Loucy (cell line): Measurements from ENCODE around the gene CERS6.

Source experiments
- H2AFZ ChIP-seq: fragments of 200-600 bp; sonication (generic); 2 replicates; pipeline ENCODE4 v1.6.0; 2016; ENCODE audit warnings: antibody characterized with exemption, mild to moderate bottlenecking, low read length, moderate library complexity
- H3F3A ChIP-seq: fragments of 200-600 bp; 2 replicates; pipeline ENCODE4 v1.6.0; 2016; ENCODE audit warnings: antibody characterized with exemption, low read depth, mild to moderate bottlenecking
- H3K27me3 ChIP-seq: fragments of 200-600 bp; sonication (generic); 2 replicates; pipeline ENCODE4 v1.6.1; 2014; ENCODE audit warnings: low read length, mild to moderate bottlenecking; ENCODE audit not compliant: insufficient read depth, poor library complexity, severe bottlenecking
- H3K36me3 ChIP-seq: fragments of 200-600 bp; sonication (generic); 2 replicates; pipeline ENCODE4 v1.6.1; 2016; ENCODE audit warnings: low read length; ENCODE audit not compliant: insufficient read depth
- H3K4me1 ChIP-seq: fragments of 200-600 bp; sonication (generic); 2 replicates; pipeline ENCODE4 v1.5.1; 2014; ENCODE audit warnings: low read length, mild to moderate bottlenecking; ENCODE audit not compliant: insufficient read depth, poor library complexity, severe bottlenecking
- H3K4me2 ChIP-seq: fragments of 200-600 bp; sonication (generic); 2 replicates; pipeline ENCODE4 v1.6.0; 2014; ENCODE audit warnings: antibody characterized with exemption, low read length, low read depth, mild to moderate bottlenecking; ENCODE audit not compliant: poor library complexity, severe bottlenecking
- H3K4me3 ChIP-seq: fragments of 200-600 bp; sonication (generic); 2 replicates; pipeline ENCODE4 v1.5.1; 2014; ENCODE audit warnings: low read length, mild to moderate bottlenecking, mixed read lengths; ENCODE audit not compliant: poor library complexity, severe bottlenecking
- H3K79me2 ChIP-seq: fragments of 200-600 bp; sonication (generic); 2 replicates; pipeline ENCODE4 v1.6.1; 2014; ENCODE audit warnings: low read length; ENCODE audit not compliant: insufficient read depth
- H3K9ac ChIP-seq: fragments of 200-600 bp; sonication (generic); 2 replicates; pipeline ENCODE4 v1.6.0; 2014; ENCODE audit warnings: mild to moderate bottlenecking, low read depth, low read length, moderate library complexity; ENCODE audit not compliant: poor library complexity, severe bottlenecking
- H3K9me2 ChIP-seq: fragments of 200-600 bp; sonication (generic); replicated peaks from 2 replicates; pipeline ENCODE4 v1.6.1; 2016; ENCODE audit warnings: low read depth, low read length, mixed read lengths
- H3K9me3 ChIP-seq: fragments of 200-600 bp; sonication (generic); 2 replicates; pipeline ENCODE4 v1.6.1; 2014; ENCODE audit warnings: mild to moderate bottlenecking, antibody characterized with exemption, low read length, low read depth; ENCODE audit not compliant: insufficient read depth
- H4K20me1 ChIP-seq: fragments of 200-600 bp; sonication (generic); 2 replicates; pipeline ENCODE4 v1.6.0; 2014; ENCODE audit warnings: antibody characterized with exemption, low read length, mild to moderate bottlenecking; ENCODE audit not compliant: insufficient read depth, poor library complexity, severe bottlenecking
- EZH2phosphoT487 ChIP-seq: fragments of 200-600 bp; IDR thresholded peaks from 2 replicates; pipeline ENCODE4 v1.6.1; 2018; ENCODE audit warnings: antibody characterized with exemption, mild to moderate bottlenecking, moderate library complexity, borderline replicate concordance
- TF ChIP-seq, protein P1 (sequence below): fragments of 200-600 bp; sonication (generic); conservative IDR thresholded peaks from 2 replicates; pipeline ENCODE4 v1.5.1; 2014; ENCODE audit warnings: mild to moderate bottlenecking, antibody characterized with exemption, low read length

CERS6 gene

DNA sequence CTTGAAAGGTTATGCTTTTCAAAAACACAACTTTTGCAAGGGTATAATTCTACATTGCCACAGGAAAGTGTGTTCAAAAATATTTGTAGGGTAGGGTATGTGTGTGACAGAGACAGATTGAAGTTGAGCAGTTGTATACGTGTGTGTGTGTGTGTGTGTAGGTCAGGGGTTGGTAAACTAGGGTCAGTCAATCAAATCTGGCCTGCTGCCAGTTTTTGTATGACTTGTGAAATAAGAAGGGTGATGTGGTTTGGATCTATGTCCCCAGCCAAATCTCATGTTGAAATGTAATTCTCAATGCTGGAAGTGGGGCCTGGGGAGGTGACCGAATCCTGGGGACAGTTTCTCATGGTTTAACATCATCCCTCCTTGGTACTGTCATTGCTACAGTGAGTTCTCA, 148.2 kb downstream of the CERS6 start:
- TF ChIP-seq, protein P1, sequence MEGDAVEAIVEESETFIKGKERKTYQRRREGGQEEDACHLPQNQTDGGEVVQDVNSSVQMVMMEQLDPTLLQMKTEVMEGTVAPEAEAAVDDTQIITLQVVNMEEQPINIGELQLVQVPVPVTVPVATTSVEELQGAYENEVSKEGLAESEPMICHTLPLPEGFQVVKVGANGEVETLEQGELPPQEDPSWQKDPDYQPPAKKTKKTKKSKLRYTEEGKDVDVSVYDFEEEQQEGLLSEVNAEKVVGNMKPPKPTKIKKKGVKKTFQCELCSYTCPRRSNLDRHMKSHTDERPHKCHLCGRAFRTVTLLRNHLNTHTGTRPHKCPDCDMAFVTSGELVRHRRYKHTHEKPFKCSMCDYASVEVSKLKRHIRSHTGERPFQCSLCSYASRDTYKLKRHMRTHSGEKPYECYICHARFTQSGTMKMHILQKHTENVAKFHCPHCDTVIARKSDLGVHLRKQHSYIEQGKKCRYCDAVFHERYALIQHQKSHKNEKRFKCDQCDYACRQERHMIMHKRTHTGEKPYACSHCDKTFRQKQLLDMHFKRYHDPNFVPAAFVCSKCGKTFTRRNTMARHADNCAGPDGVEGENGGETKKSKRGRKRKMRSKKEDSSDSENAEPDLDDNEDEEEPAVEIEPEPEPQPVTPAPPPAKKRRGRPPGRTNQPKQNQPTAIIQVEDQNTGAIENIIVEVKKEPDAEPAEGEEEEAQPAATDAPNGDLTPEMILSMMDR = no peak
- no peak for TF ChIP-seq EZH2phosphoT487
- Histone ChIP-seq H4K20me1 (no peaks in the 10 kb centered on the region), H2AFZ (no peak overlapping the region), H3K79me2 (peaks cover 4% of the 10 kb centered on the region; the same call in 1 of the 2 replicates), H3K9me2 (no peaks in the 10 kb centered on the region), H3K4me2 (no peak overlapping the region), H3K4me3 (no peak overlapping the region), H3K4me1 (peaks cover 13% of the 10 kb centered on the region), H3F3A (no peaks in the 10 kb centered on the region), H3K9me3 (peaks cover 20% of the 10 kb centered on the region; the same call in 1 of the 2 replicates), H3K36me3 (peaks cover 4% of the 10 kb centered on the region; the same call in 1 of the 2 replicates), H3K27me3 (no peaks in the 10 kb centered on the region), H3K9ac (no peak overlapping the region)

DNA sequence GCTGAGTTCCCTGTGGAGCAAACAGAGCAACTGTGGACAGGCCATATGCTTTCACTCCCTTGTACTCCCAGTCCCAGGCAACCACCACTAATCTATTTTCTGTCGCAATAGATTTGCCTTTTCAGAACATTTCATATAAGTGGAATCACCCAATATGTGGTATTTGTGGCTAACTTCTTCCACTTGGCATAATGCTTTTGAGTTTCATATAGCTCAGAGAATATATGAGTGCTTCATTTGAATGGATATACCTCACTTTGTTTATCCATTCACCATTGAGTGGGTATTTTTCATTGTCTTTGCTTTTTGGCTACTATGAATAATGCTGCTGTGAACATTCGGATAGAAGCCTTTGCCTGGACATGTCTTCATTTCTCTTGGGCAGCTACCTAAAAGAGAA, 151.9 kb downstream of the CERS6 start:
- Histone ChIP-seq H2AFZ (no peak overlapping the region), H3K4me3 (no peak overlapping the region), H3F3A (no peaks in the 10 kb centered on the region), H3K79me2 (peaks cover 4% of the 10 kb centered on the region; the same call in 1 of the 2 replicates), H4K20me1 (no peaks in the 10 kb centered on the region), H3K9ac (no peak overlapping the region), H3K36me3 (peaks cover 4% of the 10 kb centered on the region; the same call in 1 of the 2 replicates), H3K27me3 (no peaks in the 10 kb centered on the region), H3K4me1 (peaks cover 8% of the 10 kb centered on the region), H3K9me3 (peaks cover 20% of the 10 kb centered on the region; the same call in 1 of the 2 replicates), H3K4me2 (no peak overlapping the region), H3K9me2 (no peaks in the 10 kb centered on the region)
- TF ChIP-seq, protein P1 = no peak

DNA sequence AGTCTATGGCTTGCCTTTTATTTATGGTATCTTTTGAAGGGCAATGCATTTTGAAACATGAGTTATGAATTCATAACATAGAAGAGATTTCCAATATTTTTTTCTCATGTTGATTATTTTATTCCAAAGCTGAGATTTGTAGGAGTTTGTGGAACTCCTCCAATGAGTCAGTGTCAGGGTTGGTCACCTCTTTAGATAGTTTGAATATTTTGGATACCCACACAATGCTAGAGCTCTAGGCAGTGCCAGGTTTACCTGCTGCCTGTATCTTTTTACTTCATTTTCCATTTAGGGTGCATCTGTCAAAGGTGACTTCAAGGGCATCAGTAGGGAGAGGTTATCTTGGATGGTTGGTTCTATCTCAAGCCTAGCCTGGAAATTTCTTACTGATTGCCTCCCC, 152.7 kb downstream of the CERS6 start:
- H3K4me3 ChIP-seq = no peak overlapping the region
- peaks cover 4% of the 10 kb centered on the region; the same call in 1 of the 2 replicates for H3K79me2 ChIP-seq
- H4K20me1 ChIP-seq = no peaks in the 10 kb centered on the region
- H3F3A ChIP-seq = no peaks in the 10 kb centered on the region
- no peaks in the 10 kb centered on the region for H3K27me3 ChIP-seq
- peaks cover 4% of the 10 kb centered on the region; the same call in 1 of the 2 replicates for H3K36me3 ChIP-seq
- peaks cover 8% of the 10 kb centered on the region for H3K4me1 ChIP-seq
- peaks cover 20% of the 10 kb centered on the region; the same call in 1 of the 2 replicates for H3K9me3 ChIP-seq
- H3K9me2 ChIP-seq = no peaks in the 10 kb centered on the region
- no peak overlapping the region for H3K4me2 ChIP-seq
- TF ChIP-seq EZH2phosphoT487 = no peak
- TF ChIP-seq, protein P1 = no peak
- no peak overlapping the region for H2AFZ ChIP-seq
- no peak overlapping the region for H3K9ac ChIP-seq
